Measurements from ENCODE around the gene PGS1.
A peak's percentile ranks its signal among the peaks of the same experiment; 100 is the strongest.

PGS1 gene

GRCh38 chr17:78355045-78355641, 23.3 kb upstream of the PGS1 start:
- Histone ChIP-seq H3K4me3 (ENCODE audit: low read depth in 1 of 2, low read length in 2 of 2) (no peak overlapping the region), H3K4me2 (ENCODE audit: insufficient read depth, low read length) (no peak overlapping the region), H3K9ac (ENCODE audit: low read depth, low read length) (no peak overlapping the region)

DNA sequence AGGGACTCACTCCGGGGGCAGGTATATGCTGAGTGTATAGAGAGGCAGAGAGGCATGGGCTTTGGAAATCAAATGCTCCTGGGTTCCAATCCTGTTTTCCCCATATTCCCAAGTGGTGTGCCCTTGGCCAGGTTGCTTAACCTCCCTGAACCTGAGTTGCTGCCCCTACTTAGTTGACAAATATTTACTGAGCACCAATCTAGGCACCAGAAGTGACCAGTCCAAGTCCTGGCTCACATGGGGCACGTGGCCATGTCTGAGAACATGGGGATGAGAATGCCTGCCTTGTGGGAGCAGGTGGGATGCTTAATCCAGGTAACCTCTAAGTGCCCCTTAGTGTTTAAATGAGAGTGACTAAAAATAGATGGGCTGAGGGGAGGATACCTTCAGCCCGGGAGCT, 22.7 kb upstream of the PGS1 start:
- Histone ChIP-seq H3K9ac (ENCODE audit: low read depth, low read length) (no peak overlapping the region), H3K36me3 (ENCODE audit: insufficient read depth, low read length) (no peaks in the 10 kb centered on the region), H3K27ac (ENCODE audit: low read length) (no peak overlapping the region), H2AFZ (ENCODE audit: low read depth, low read length) (no peak overlapping the region), H4K20me1 (ENCODE audit: insufficient read depth, low read length) (peaks cover 22% of the 10 kb centered on the region), H3K27me3 (ENCODE audit: insufficient read depth, low read length, poor library complexity) (peaks cover 20% of the 10 kb centered on the region), H3K4me1 (ENCODE audit: insufficient read depth, low read length) (peaks cover 32% of the 10 kb centered on the region), H3K4me3 (ENCODE audit: low read depth in 1 of 2, low read length in 2 of 2) (no peak overlapping the region), H3K9me3 (ENCODE audit: insufficient read depth, low read length, severe bottlenecking) (no peaks in the 10 kb centered on the region), H3K4me2 (ENCODE audit: insufficient read depth, low read length) (no peak overlapping the region), H3K79me2 (ENCODE audit: insufficient read depth, low read length) (no peaks in the 10 kb centered on the region)
- TF ChIP-seq CTCF (IDR thresholded peaks at IDR 0.05; ENCODE audit: borderline replicate concordance, extremely low read depth, low read length, poor library complexity, severe bottlenecking), result no peak
- no peak for TF ChIP-seq EZH2 (IDR thresholded peaks at IDR 0.05; ENCODE audit: borderline replicate concordance, low read depth, low read length, severe bottlenecking)
- ATAC-seq (ENCODE audit: insufficient read depth, low read depth) (no peak), DNase-seq (no peak)

More at GRCh38 chr17:78355045-78355641, 23.3 kb upstream of the PGS1 start:
- Histone ChIP-seq H2AFZ (ENCODE audit: low read depth, low read length) (no peak overlapping the region), H3K27ac (ENCODE audit: low read length) (no peak overlapping the region), H3K9me3 (ENCODE audit: insufficient read depth, low read length, severe bottlenecking) (no peaks in the 10 kb centered on the region), H3K79me2 (ENCODE audit: insufficient read depth, low read length) (no peaks in the 10 kb centered on the region), H3K4me1 (ENCODE audit: insufficient read depth, low read length) (peaks cover 27% of the 10 kb centered on the region), H3K36me3 (ENCODE audit: insufficient read depth, low read length) (no peaks in the 10 kb centered on the region), H4K20me1 (ENCODE audit: insufficient read depth, low read length) (peaks cover 22% of the 10 kb centered on the region), H3K27me3 (ENCODE audit: insufficient read depth, low read length, poor library complexity) (peaks cover 20% of the 10 kb centered on the region)
- ATAC-seq (ENCODE audit: insufficient read depth, low read depth) (no peak), DNase-seq (no peak)
- TF ChIP-seq EZH2 (IDR thresholded peaks at IDR 0.05; ENCODE audit: borderline replicate concordance, low read depth, low read length, severe bottlenecking) (no peak), CTCF (IDR thresholded peaks at IDR 0.05; ENCODE audit: borderline replicate concordance, extremely low read depth, low read length, poor library complexity, severe bottlenecking) (no peak)

GRCh38 chr17:78356101-78356713, 22.2 kb upstream of the PGS1 start:
- no peak overlapping the region for H3K27ac ChIP-seq (ENCODE audit: low read length)
- H3K4me2 ChIP-seq (ENCODE audit: insufficient read depth, low read length), result no peak overlapping the region
- ATAC-seq (ENCODE audit: insufficient read depth, low read depth) (peak; percentile 50), DNase-seq (peak; percentile 71)
- peaks cover 22% of the 10 kb centered on the region for H4K20me1 ChIP-seq (ENCODE audit: insufficient read depth, low read length)
- H3K4me1 ChIP-seq (ENCODE audit: insufficient read depth, low read length), result peaks cover 35% of the 10 kb centered on the region
- no peaks in the 10 kb centered on the region for H3K9me3 ChIP-seq (ENCODE audit: insufficient read depth, low read length, severe bottlenecking)
- no peak overlapping the region for H3K9ac ChIP-seq (ENCODE audit: low read depth, low read length)
- TF ChIP-seq EZH2 (IDR thresholded peaks at IDR 0.05; ENCODE audit: borderline replicate concordance, low read depth, low read length, severe bottlenecking) (no peak), CTCF (IDR thresholded peaks at IDR 0.05; ENCODE audit: borderline replicate concordance, extremely low read depth, low read length, poor library complexity, severe bottlenecking) (no peak)
- H3K79me2 ChIP-seq (ENCODE audit: insufficient read depth, low read length), result no peaks in the 10 kb centered on the region
- H2AFZ ChIP-seq (ENCODE audit: low read depth, low read length), result no peak overlapping the region
- H3K36me3 ChIP-seq (ENCODE audit: insufficient read depth, low read length), result no peaks in the 10 kb centered on the region
- H3K4me3 ChIP-seq (ENCODE audit: low read depth in 1 of 2, low read length in 2 of 2), result no peak overlapping the region
- peaks cover 20% of the 10 kb centered on the region for H3K27me3 ChIP-seq (ENCODE audit: insufficient read depth, low read length, poor library complexity)

All from DND-41 (cell line).